CD4-positive, alpha-beta memory T cell (primary cell): Measurements from ENCODE around the gene TRAPPC2L. TPM values are rescaled to one million over a fixed set of nuclear protein-coding genes. Genes with fewer than 3 reads are reported as not detected.

Experiments used
- CTCF ChIA-PET: fragments of 350-600 bp; sonication (Branson Sonifier 250); formaldehyde crosslinking; loops from one replicate; lab custom pipeline; 2021; ENCODE audit warnings: inconsistent platforms; ENCODE audit not compliant: partially characterized antibody; lab: Charles Lee
- POLR2A ChIA-PET: fragments of 350-600 bp; sonication (Branson Sonifier 250); formaldehyde crosslinking; loops from one replicate; lab custom pipeline; 2021; ENCODE audit not compliant: partially characterized antibody; lab: Charles Lee
- DNase-seq, 5 donors: peaks; one replicate each; pipeline versions ENCODE4 v3.0.0 to v3.0.0-alpha.2; 2020 to 2022; ENCODE audit warnings: mixed read lengths in 1 of 5
- H3K27ac ChIP-seq: one replicate; pipeline ENCODE4 v1.7.0; 2013; ENCODE audit warnings: low read depth, low read length
- H3K27me3 ChIP-seq: 2 replicates; pipeline ENCODE4 v1.7.0; 2013; ENCODE audit warnings: mild to moderate bottlenecking, low read length, moderate library complexity; ENCODE audit not compliant: insufficient read depth
- H3K36me3 ChIP-seq: 2 replicates; pipeline ENCODE4 v1.7.0; 2013; ENCODE audit warnings: mild to moderate bottlenecking, low read length, moderate library complexity; ENCODE audit not compliant: insufficient read depth
- H3K4me1 ChIP-seq: 2 replicates; pipeline ENCODE4 v1.7.0; 2013; ENCODE audit warnings: mild to moderate bottlenecking, low read length, moderate library complexity; ENCODE audit not compliant: insufficient read depth
- H3K4me3 ChIP-seq, 2 donors: one replicate each; pipeline ENCODE4 v1.7.0; 2013; ENCODE audit warnings: low read length in 2 of 2, mild to moderate bottlenecking in 1 of 2
- H3K9me3 ChIP-seq, 2 donors: one replicate each; pipeline ENCODE4 v1.7.0; 2013; ENCODE audit warnings: low read length in 2 of 2, control low read depth in 1 of 2; ENCODE audit not compliant: control insufficient read depth in 1 of 2
- H3K27ac Mint-ChIP-seq, 7 donors: one replicate each; pipeline ENCODE4 v1.8.0; 2020 to 2021; ENCODE audit warnings: mixed read lengths in 7 of 7, mild to moderate bottlenecking in 6 of 7, inconsistent platforms in 3 of 7, moderate library complexity in 3 of 7
- H3K27me3 Mint-ChIP-seq, 2 donors: one replicate each; pipeline ENCODE4 v1.8.0; 2020 to 2021; ENCODE audit warnings: mixed read lengths in 2 of 2
- H3K36me3 Mint-ChIP-seq, 2 donors: one replicate each; pipeline ENCODE4 v1.8.0; 2020 to 2021; ENCODE audit warnings: mixed read lengths in 2 of 2, inconsistent platforms in 1 of 2, mild to moderate bottlenecking in 1 of 2
- H3K4me1 Mint-ChIP-seq, 4 donors: one replicate each; pipeline ENCODE4 v1.8.0; 2020 to 2021; ENCODE audit warnings: mixed read lengths in 4 of 4, mild to moderate bottlenecking in 1 of 4
- H3K4me3 Mint-ChIP-seq, 8 donors: one replicate each; pipeline ENCODE4 v1.8.0; 2020 to 2021; ENCODE audit warnings: mixed read lengths in 8 of 8, mild to moderate bottlenecking in 7 of 8, moderate library complexity in 6 of 8, inconsistent platforms in 3 of 8
- H3K9me3 Mint-ChIP-seq, 8 donors: one replicate each; pipeline ENCODE4 v1.8.0; 2020 to 2021; ENCODE audit warnings: mixed read lengths in 8 of 8, mild to moderate bottlenecking in 5 of 8, inconsistent platforms in 3 of 8, moderate library complexity in 1 of 8
- intact Hi-C: fragments of 100-400 bp; cut with micrococcal nuclease; formaldehyde crosslinking; loops from one replicate; pipeline ENCODE4 v1.15.1; 2023
- polyA plus RNA-seq, 2 donors: library from polyadenylated mRNA; unstranded; fragments of 300-500 nt; fragmentation: Illumina TruSeq; gene quantifications; one replicate each; pipeline ENCODE4 v1.2.3, GENCODE V29; 2021
- total RNA-seq, 2 experiments: library from RNA; stranded (reverse); gene quantifications; one replicate each; pipeline ENCODE4 v1.2.3, GENCODE V29; 2021

TRAPPC2L gene
- total and polyA plus RNA-seq, 4 experiments from 2014 or later, result 66.6 to 105 (median 85.7) TPM

- no peaks in the 10 kb centered on the region for H3K27me3 ChIP-seq
- no peaks in the 10 kb centered on the region for H3K4me1 ChIP-seq
- ChIA-PET CTCF (no interaction called here), POLR2A (no interaction called here)
- H3K36me3 ChIP-seq, result no peaks in the 10 kb centered on the region
- intact Hi-C loops, result no loop called here
- Mint-ChIP-seq H3K36me3 (no peaks in the 10 kb centered on the region), H3K4me1 (peaks cover 2 to 6% (median 4%) of the 10 kb centered on the region in 4 donors), H3K9me3 (peaks cover 0 to 1% (median 0%) of the 10 kb centered on the region in 8 donors), H3K27me3 (peaks cover 0 to 1% of the 10 kb centered on the region in 2 donors), H3K27ac (no peak overlapping the region), H3K4me3 (no peak overlapping the region)
- no peak overlapping the region for H3K27ac ChIP-seq
- DNase-seq, result no peak
- H3K4me3 ChIP-seq, result no peak overlapping the region
- no peaks in the 10 kb centered on the region for H3K9me3 ChIP-seq
Observed at GRCh38 chr16:88877564-88878289, 20.8 kb downstream of the TRAPPC2L start.

GRCh38 chr16:88878356-88878755 lies 21.4 kb downstream of the TRAPPC2L start:
- Mint-ChIP-seq H3K4me3 (no peak overlapping the region), H3K9me3 (peaks cover 0 to 1% (median 0%) of the 10 kb centered on the region in 8 donors), H3K4me1 (peaks cover 2 to 6% (median 4%) of the 10 kb centered on the region in 4 donors), H3K27ac (no peak overlapping the region), H3K27me3 (peaks cover 0 to 1% of the 10 kb centered on the region in 2 donors), H3K36me3 (no peaks in the 10 kb centered on the region)
- ChIA-PET CTCF (no interaction called here), POLR2A (no interaction called here)
- no peaks in the 10 kb centered on the region for H3K9me3 ChIP-seq
- H3K27me3 ChIP-seq, result no peaks in the 10 kb centered on the region
- H3K27ac ChIP-seq, result no peak overlapping the region
- no peaks in the 10 kb centered on the region for H3K4me1 ChIP-seq
- DNase-seq, result no peak
- H3K36me3 ChIP-seq, result no peaks in the 10 kb centered on the region
- H3K4me3 ChIP-seq, result no peak overlapping the region
- intact Hi-C loops, result no loop called here

GRCh38 chr16:88878967-88879787 lies 22.2 kb downstream of the TRAPPC2L start:
- DNase-seq, result no peak

GRCh38 chr16:88879788-88880055 lies 22.8 kb downstream of the TRAPPC2L start:
- Histone ChIP-seq H3K27ac (no peak overlapping the region), H3K9me3 (no peaks in the 10 kb centered on the region), H3K4me1 (no peaks in the 10 kb centered on the region), H3K36me3 (no peaks in the 10 kb centered on the region), H3K4me3 (no peak overlapping the region), H3K27me3 (no peaks in the 10 kb centered on the region)
- DNase-seq, result no peak
- Mint-ChIP-seq H3K4me1 (peaks cover 2 to 6% (median 4%) of the 10 kb centered on the region in 4 donors), H3K4me3 (no peak overlapping the region), H3K9me3 (peaks cover 0 to 1% (median 0%) of the 10 kb centered on the region in 8 donors), H3K27me3 (peaks cover 0 to 1% of the 10 kb centered on the region in 2 donors), H3K27ac (no peak overlapping the region), H3K36me3 (no peaks in the 10 kb centered on the region)
- intact Hi-C loops, result no loop called here
- ChIA-PET POLR2A (no interaction called here), CTCF (no interaction called here)

More at GRCh38 chr16:88878967-88879787, 22.2 kb downstream of the TRAPPC2L start:
- ChIA-PET CTCF (no interaction called here), POLR2A (no interaction called here)
- no peaks in the 10 kb centered on the region for H3K36me3 ChIP-seq
- no peaks in the 10 kb centered on the region for H3K27me3 ChIP-seq
- no peak overlapping the region for H3K27ac Mint-ChIP-seq
- peaks cover 0 to 1% of the 10 kb centered on the region in 2 donors for H3K27me3 Mint-ChIP-seq
- H3K4me1 Mint-ChIP-seq, result peaks cover 2 to 6% (median 4%) of the 10 kb centered on the region in 4 donors
- intact Hi-C loops, result no loop called here
- H3K27ac ChIP-seq, result no peak overlapping the region
- H3K4me3 ChIP-seq, result no peak overlapping the region
- H3K4me1 ChIP-seq, result no peaks in the 10 kb centered on the region
- H3K9me3 Mint-ChIP-seq, result peaks cover 0 to 1% (median 0%) of the 10 kb centered on the region in 8 donors
- no peaks in the 10 kb centered on the region for H3K36me3 Mint-ChIP-seq
- H3K4me3 Mint-ChIP-seq, result no peak overlapping the region
- H3K9me3 ChIP-seq, result no peaks in the 10 kb centered on the region

GRCh38 chr16:88880226-88881006 lies 23.5 kb downstream of the TRAPPC2L start:
- Histone ChIP-seq H3K4me1 (no peaks in the 10 kb centered on the region), H3K36me3 (no peaks in the 10 kb centered on the region), H3K4me3 (no peak overlapping the region), H3K9me3 (no peaks in the 10 kb centered on the region), H3K27ac (no peak overlapping the region), H3K27me3 (no peaks in the 10 kb centered on the region)
- intact Hi-C loops, result no loop called here
- no peak for DNase-seq
- peaks cover 0 to 1% of the 10 kb centered on the region in 2 donors for H3K27me3 Mint-ChIP-seq
- no peak overlapping the region for H3K4me3 Mint-ChIP-seq
- H3K27ac Mint-ChIP-seq, result no peak overlapping the region
- POLR2A ChIA-PET, result no interaction called here
- no peaks in the 10 kb centered on the region for H3K36me3 Mint-ChIP-seq
- H3K9me3 Mint-ChIP-seq, result peaks cover 0 to 1% (median 0%) of the 10 kb centered on the region in 8 donors
- CTCF ChIA-PET, result no interaction called here
- peaks cover 2 to 6% (median 4%) of the 10 kb centered on the region in 4 donors for H3K4me1 Mint-ChIP-seq

- CTCF ChIA-PET, result no interaction called here
- H3K4me3 Mint-ChIP-seq, result no peak overlapping the region
- H3K36me3 Mint-ChIP-seq, result no peaks in the 10 kb centered on the region
- Histone ChIP-seq H3K27me3 (no peaks in the 10 kb centered on the region), H3K4me3 (no peak overlapping the region), H3K4me1 (no peaks in the 10 kb centered on the region), H3K9me3 (no peaks in the 10 kb centered on the region), H3K27ac (no peak overlapping the region), H3K36me3 (no peaks in the 10 kb centered on the region)
- H3K27ac Mint-ChIP-seq, result no peak overlapping the region
- intact Hi-C loops, result no loop called here
- POLR2A ChIA-PET, result no interaction called here
- H3K27me3 Mint-ChIP-seq, result no peaks in the 10 kb centered on the region
- no peak for DNase-seq
- H3K4me1 Mint-ChIP-seq, result peaks cover 2 to 6% (median 4%) of the 10 kb centered on the region in 4 donors
- peaks cover 0 to 1% (median 0%) of the 10 kb centered on the region in 8 donors for H3K9me3 Mint-ChIP-seq
Observed at GRCh38 chr16:88881007-88881615, 24.2 kb downstream of the TRAPPC2L start.
